ENCODE results near the gene MEGF10. TPM values are rescaled to one million over a fixed set of nuclear protein-coding genes. Genes with fewer than 3 reads are reported as not detected.

MEGF10 gene
- total RNA-seq, 1 donor from 2014 or later: 13.3 TPM

DNA sequence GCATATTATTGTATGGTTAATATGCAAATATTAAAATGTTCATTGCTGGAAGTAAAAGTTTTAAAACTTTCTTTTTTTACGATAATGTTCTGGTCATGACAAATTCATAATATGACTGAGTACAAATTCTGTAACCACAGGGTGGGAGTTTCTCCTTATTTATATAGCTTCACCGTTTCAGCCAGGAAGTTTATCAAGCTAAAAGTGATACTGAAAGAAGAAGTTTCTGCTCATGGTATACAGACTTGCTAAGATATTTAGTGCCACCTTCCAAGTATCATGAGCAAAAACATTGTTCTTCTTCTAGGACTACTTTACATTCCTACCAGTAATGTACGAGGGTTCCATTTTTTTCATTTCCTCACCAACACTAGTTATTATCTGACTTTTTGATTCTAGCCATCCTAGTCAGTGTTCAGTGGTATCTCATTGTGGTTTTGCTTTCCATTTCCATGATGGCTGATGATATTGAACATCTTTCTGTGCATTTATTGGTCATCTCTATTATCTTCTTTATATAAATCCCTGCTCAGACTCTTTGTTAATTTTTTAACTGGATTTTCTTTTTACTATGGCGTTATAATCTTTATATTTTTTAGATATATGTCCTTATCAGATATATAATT lies 132.7 kb downstream of the MEGF10 start:
- H3K27ac Mint-ChIP-seq: no peak overlapping the region
- H3K4me1 Mint-ChIP-seq (ENCODE audit: unreplicated experiment): peaks cover 37% of the 10 kb centered on the region
- no peaks in the 10 kb centered on the region for H3K9me3 Mint-ChIP-seq
- no peaks in the 10 kb centered on the region for H3K36me3 Mint-ChIP-seq
- no peak for DNase-seq (ENCODE audit: extremely low spot score, unreplicated experiment)
- peaks cover 8% of the 10 kb centered on the region for H3K27me3 Mint-ChIP-seq
- H3K4me3 Mint-ChIP-seq: no peak overlapping the region
- TF ChIP-seq, protein P1, sequence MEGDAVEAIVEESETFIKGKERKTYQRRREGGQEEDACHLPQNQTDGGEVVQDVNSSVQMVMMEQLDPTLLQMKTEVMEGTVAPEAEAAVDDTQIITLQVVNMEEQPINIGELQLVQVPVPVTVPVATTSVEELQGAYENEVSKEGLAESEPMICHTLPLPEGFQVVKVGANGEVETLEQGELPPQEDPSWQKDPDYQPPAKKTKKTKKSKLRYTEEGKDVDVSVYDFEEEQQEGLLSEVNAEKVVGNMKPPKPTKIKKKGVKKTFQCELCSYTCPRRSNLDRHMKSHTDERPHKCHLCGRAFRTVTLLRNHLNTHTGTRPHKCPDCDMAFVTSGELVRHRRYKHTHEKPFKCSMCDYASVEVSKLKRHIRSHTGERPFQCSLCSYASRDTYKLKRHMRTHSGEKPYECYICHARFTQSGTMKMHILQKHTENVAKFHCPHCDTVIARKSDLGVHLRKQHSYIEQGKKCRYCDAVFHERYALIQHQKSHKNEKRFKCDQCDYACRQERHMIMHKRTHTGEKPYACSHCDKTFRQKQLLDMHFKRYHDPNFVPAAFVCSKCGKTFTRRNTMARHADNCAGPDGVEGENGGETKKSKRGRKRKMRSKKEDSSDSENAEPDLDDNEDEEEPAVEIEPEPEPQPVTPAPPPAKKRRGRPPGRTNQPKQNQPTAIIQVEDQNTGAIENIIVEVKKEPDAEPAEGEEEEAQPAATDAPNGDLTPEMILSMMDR (conservative IDR thresholded peaks at IDR 0.05): no peak

DNA sequence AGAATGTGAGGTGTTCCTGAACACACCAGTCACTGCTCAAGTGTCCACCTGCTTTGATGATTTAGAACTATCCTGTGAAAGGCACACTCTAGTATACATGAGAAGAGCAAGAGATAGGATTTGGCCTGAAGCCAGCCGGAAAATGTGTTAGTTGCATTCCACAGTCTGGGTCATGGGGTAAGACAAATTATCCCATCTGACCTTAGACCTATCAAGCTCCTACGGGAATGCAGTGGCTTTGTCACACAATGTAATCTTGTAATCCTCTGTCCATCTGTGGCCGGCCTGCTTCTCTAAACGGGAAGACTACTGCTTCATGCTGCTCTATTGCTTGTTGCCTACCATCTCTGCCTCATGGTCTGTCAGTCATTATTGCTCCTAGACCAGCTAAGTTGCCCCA lies 134.4 kb downstream of the MEGF10 start:
- no peaks in the 10 kb centered on the region for H3K36me3 Mint-ChIP-seq
- H3K27ac Mint-ChIP-seq: no peak overlapping the region
- TF ChIP-seq, protein P1 (conservative IDR thresholded peaks at IDR 0.05): no peak
- no peak overlapping the region for H3K4me3 Mint-ChIP-seq
- no peak for DNase-seq (ENCODE audit: extremely low spot score, unreplicated experiment)
- H3K4me1 Mint-ChIP-seq (ENCODE audit: unreplicated experiment): peaks cover 51% of the 10 kb centered on the region
- no peaks in the 10 kb centered on the region for H3K9me3 Mint-ChIP-seq
- peaks cover 8% of the 10 kb centered on the region for H3K27me3 Mint-ChIP-seq

GRCh38 chr5:127425868-127426267 lies 135.3 kb downstream of the MEGF10 start:
- H3K27me3 Mint-ChIP-seq: peaks cover 8% of the 10 kb centered on the region
- H3K4me3 Mint-ChIP-seq: no peak overlapping the region
- TF ChIP-seq, protein P1 (conservative IDR thresholded peaks at IDR 0.05): no peak
- H3K4me1 Mint-ChIP-seq (ENCODE audit: unreplicated experiment): peaks cover 51% of the 10 kb centered on the region
- H3K9me3 Mint-ChIP-seq: no peaks in the 10 kb centered on the region
- no peak for DNase-seq (ENCODE audit: extremely low spot score, unreplicated experiment)
- H3K36me3 Mint-ChIP-seq: no peaks in the 10 kb centered on the region
- H3K27ac Mint-ChIP-seq: no peak overlapping the region

DNA sequence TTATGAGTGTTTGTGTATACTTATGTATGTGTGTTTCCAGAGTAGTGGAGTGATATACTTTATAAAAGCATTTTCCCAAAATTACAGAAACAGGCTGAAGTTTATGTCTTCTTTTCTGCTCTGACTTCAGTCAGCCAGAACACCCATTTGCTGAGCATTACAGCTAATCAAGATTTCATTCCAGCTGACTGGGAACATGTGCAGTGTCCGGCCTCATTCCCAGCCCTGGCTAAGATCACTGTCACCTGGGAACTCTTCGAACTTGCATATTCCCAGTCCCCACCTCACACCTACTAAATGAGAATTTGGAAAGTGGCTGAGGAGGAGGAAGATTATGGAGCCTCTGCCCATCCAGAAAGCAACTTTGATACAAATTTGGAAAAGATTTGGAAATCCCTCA lies 136.1 kb downstream of the MEGF10 start:
- Mint-ChIP-seq H3K27ac (no peak overlapping the region), H3K4me3 (no peak overlapping the region), H3K36me3 (no peaks in the 10 kb centered on the region), H3K4me1 (ENCODE audit: unreplicated experiment) (peaks cover 53% of the 10 kb centered on the region), H3K9me3 (no peaks in the 10 kb centered on the region), H3K27me3 (peaks cover 8% of the 10 kb centered on the region)
- TF ChIP-seq, protein P1 (conservative IDR thresholded peaks at IDR 0.05): no peak
- DNase-seq (ENCODE audit: extremely low spot score, unreplicated experiment): no peak

DNA sequence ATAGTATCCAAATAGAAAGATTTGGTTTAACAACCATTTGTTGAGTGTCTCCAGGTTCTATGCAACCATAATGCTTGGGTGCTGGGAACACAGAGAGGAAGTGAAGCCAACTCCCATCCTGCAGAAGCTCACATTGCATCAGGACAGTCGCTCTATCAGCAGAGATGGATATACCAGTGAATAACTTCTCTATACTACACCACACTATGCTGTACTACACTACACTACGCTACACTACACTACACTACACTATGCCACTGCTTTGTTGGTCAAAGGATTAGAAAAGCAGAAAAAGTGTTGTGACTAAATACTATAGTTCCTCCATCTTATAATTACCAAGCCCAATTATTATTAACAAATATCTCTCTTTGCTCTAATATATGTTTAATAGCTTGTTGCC lies 137.7 kb downstream of the MEGF10 start:
- H3K4me3 Mint-ChIP-seq: peak overlapping the region; percentile 14
- TF ChIP-seq, protein P1 (conservative IDR thresholded peaks at IDR 0.05): no peak
- peaks cover 64% of the 10 kb centered on the region for H3K4me1 Mint-ChIP-seq (ENCODE audit: unreplicated experiment)
- H3K36me3 Mint-ChIP-seq: no peaks in the 10 kb centered on the region
- H3K27me3 Mint-ChIP-seq: peaks cover 8% of the 10 kb centered on the region
- no peak for DNase-seq (ENCODE audit: extremely low spot score, unreplicated experiment)
- no peaks in the 10 kb centered on the region for H3K9me3 Mint-ChIP-seq
- H3K27ac Mint-ChIP-seq: no peak overlapping the region
